Activated gamma-delta T cell treated with anti-CD3 and anti-CD28 coated beads, Interleukin-2, amount 50 U/mL, for 16 hours (primary cell): ENCODE measurements around the gene ANO2.

ENCODE experiments used
- DNase-seq: peaks from one replicate; pipeline ENCODE4 v3.0.0-alpha.2; 2020; ENCODE audit warnings: low read depth

ANO2 gene

GRCh38 chr12:5777451-5777850 is 167.6 kb downstream of the ANO2 start:
- no peak for DNase-seq

- no peak for DNase-seq
Observed at GRCh38 chr12:5776091-5776490, 169.0 kb downstream of the ANO2 start.

GRCh38 chr12:5773550-5773949 is 171.5 kb downstream of the ANO2 start:
- DNase-seq = no peak

- no peak for DNase-seq
Observed at GRCh38 chr12:5771756-5772155, 173.3 kb downstream of the ANO2 start.

- DNase-seq = no peak
Observed at GRCh38 chr12:5770727-5771126, 174.3 kb downstream of the ANO2 start.

- DNase-seq = no peak
Observed at GRCh38 chr12:5768581-5769196, 176.4 kb downstream of the ANO2 start.

GRCh38 chr12:5768171-5768570 is 176.9 kb downstream of the ANO2 start:
- no peak for DNase-seq

- DNase-seq = no peak
Observed at GRCh38 chr12:5758347-5758746, 186.7 kb downstream of the ANO2 start.

GRCh38 chr12:5756338-5756842 is 188.7 kb downstream of the ANO2 start:
- DNase-seq = no peak

GRCh38 chr12:5748027-5748426 is 197.0 kb downstream of the ANO2 start:
- no peak for DNase-seq

- DNase-seq = no peak
Observed at GRCh38 chr12:5746917-5747316, 198.1 kb downstream of the ANO2 start.

- DNase-seq = no peak
Observed at GRCh38 chr12:5746036-5746908, 198.8 kb downstream of the ANO2 start.

- no peak for DNase-seq
Observed at GRCh38 chr12:5745251-5745888, 199.7 kb downstream of the ANO2 start.

- no peak for DNase-seq
Observed at GRCh38 chr12:5742258-5742657, 202.8 kb downstream of the ANO2 start.

- no peak for DNase-seq
Observed at GRCh38 chr12:5739917-5740316, 205.1 kb downstream of the ANO2 start.

GRCh38 chr12:5737778-5738177 is 207.3 kb downstream of the ANO2 start:
- DNase-seq = no peak

- DNase-seq = no peak
Observed at GRCh38 chr12:5736527-5736926, 208.5 kb downstream of the ANO2 start.

GRCh38 chr12:5736016-5736415 is 209.0 kb downstream of the ANO2 start:
- DNase-seq = no peak

GRCh38 chr12:5733916-5734315 is 211.1 kb downstream of the ANO2 start:
- DNase-seq = no peak

- no peak for DNase-seq
Observed at GRCh38 chr12:5733136-5733755, 211.8 kb downstream of the ANO2 start.

- DNase-seq = no peak
Observed at GRCh38 chr12:5730962-5731361, 214.1 kb downstream of the ANO2 start.

- no peak for DNase-seq
Observed at GRCh38 chr12:5723711-5724252, 221.3 kb downstream of the ANO2 start.
